Fibroblast of villous mesenchyme (primary cell): ENCODE data around the gene C11orf52. TPM values are rescaled to one million over a fixed set of nuclear protein-coding genes. Genes with fewer than 3 reads are reported as not detected.
A peak's percentile ranks its signal among the peaks of the same experiment; 100 is the strongest.
"Not testable (repeated sequence)": the region's sequence is repeated elsewhere in the genome, so short reads cannot be mapped to it uniquely, and the experiment has no call there.

Experiments used
- DNase-seq: peaks from one replicate; pipeline ENCODE4 v3.0.0-alpha.2; 2010; ENCODE audit warnings: low read depth
- H3K4me3 ChIP-seq: 2 replicates; pipeline ENCODE4 v1.5.1; 2011; ENCODE audit warnings: low read depth, mild to moderate bottlenecking, low read length
- total RNA-seq: library from RNA; depleted of rRNA; stranded (reverse); fragments of >200 nt; gene quantifications from 2 replicates; pipeline ENCODE4 v1.2.3, GENCODE V29; 2012
- TF ChIP-seq, protein P1 (sequence below): IDR thresholded peaks from 2 replicates; pipeline ENCODE4 v1.5.1; 2012; ENCODE audit warnings: low read depth, mild to moderate bottlenecking, low read length; ENCODE audit not compliant: insufficient read depth

Gene C11orf52
- total RNA-seq, 1 donor: 0.86 TPM

GRCh38 chr11:111878849-111879636 lies 39.7 kb upstream of the C11orf52 start, which contains the start of the genes CFAP68 and FDXACB1:
Gene CFAP68 (plus strand): TSS chr11:111879541. CDS start chr11:111879561, 20 bp downstream.
Gene FDXACB1 (minus strand): TSS chr11:111879165. CDS start chr11:111879132, 33 bp downstream.
- peak within 1 kb of the TSS; percentile 75 for H3K4me3 ChIP-seq
- DNase-seq: peak; percentile 98
- TF ChIP-seq, protein P1, sequence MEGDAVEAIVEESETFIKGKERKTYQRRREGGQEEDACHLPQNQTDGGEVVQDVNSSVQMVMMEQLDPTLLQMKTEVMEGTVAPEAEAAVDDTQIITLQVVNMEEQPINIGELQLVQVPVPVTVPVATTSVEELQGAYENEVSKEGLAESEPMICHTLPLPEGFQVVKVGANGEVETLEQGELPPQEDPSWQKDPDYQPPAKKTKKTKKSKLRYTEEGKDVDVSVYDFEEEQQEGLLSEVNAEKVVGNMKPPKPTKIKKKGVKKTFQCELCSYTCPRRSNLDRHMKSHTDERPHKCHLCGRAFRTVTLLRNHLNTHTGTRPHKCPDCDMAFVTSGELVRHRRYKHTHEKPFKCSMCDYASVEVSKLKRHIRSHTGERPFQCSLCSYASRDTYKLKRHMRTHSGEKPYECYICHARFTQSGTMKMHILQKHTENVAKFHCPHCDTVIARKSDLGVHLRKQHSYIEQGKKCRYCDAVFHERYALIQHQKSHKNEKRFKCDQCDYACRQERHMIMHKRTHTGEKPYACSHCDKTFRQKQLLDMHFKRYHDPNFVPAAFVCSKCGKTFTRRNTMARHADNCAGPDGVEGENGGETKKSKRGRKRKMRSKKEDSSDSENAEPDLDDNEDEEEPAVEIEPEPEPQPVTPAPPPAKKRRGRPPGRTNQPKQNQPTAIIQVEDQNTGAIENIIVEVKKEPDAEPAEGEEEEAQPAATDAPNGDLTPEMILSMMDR: peak; percentile 92

- TF ChIP-seq, protein P1: no peak
- no peak for DNase-seq
- peak overlapping the region; percentile 75 for H3K4me3 ChIP-seq
Measured at GRCh38 chr11:111879637-111879960, 39.1 kb upstream of the C11orf52 start.

- DNase-seq: no peak
- TF ChIP-seq, protein P1: no peak
- H3K4me3 ChIP-seq: no peak overlapping the region
Measured at GRCh38 chr11:111882202-111882601, 36.5 kb upstream of the C11orf52 start.

- not testable (repeated sequence) for DNase-seq, H3K4me3 ChIP-seq
Measured at GRCh38 chr11:111885053-111885452, 33.7 kb upstream of the C11orf52 start.

- TF ChIP-seq, protein P1: no peak
- DNase-seq: no peak
- H3K4me3 ChIP-seq: no peak overlapping the region
Measured at GRCh38 chr11:111886032-111886431, 32.7 kb upstream of the C11orf52 start.

DNA sequence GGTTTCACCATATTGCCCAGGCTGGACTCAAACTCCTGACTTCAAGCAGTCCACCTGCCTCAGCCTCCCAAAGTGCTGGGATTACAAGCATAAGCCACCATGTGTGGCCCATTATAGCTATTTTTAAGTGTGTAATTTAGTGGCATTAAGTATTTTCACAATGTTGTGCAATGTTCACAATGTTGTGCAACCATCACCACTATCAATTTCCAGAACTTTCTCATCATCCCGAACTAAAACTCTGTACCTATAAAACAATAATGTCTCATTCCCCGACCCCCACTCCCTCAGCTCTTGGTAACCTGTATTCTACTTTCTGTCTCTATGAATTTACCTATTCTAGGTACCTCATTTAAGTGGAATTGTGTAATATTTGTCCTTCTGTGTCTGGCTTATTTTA lies 31.9 kb upstream of the C11orf52 start:
- H3K4me3 ChIP-seq: no peak overlapping the region
- peak; percentile 17 for DNase-seq
- TF ChIP-seq, protein P1: no peak

DNA sequence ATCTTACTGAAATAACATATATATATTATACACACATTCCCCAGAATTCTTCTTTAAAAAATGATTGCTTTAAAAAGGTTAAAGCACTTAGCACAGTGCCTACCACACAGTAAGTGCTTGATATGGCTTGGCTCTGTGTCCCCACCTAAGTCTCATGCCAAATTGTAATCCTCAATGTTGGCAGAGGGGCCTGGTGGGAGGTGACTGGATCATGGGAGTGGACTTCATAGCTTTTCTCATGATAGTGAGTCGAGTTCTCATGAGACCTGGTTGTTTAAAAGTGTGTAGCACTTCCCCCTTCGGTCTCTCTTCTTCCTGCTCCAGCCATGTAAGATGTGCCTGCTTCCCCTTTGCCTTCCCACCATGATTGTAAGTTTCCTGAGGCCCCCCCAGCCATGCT lies 13.3 kb upstream of the C11orf52 start:
- H3K4me3 ChIP-seq: no peak overlapping the region
- TF ChIP-seq, protein P1: no peak
- DNase-seq: no peak
